GM19035 (cell line): ENCODE results near the gene DAPK1.

Source experiments
- ATAC-seq: cut with Tn5 transposase; IDR thresholded peaks from one replicate; pipeline ENCODE4 v1.9.1; 2021; ENCODE audit not compliant: unreplicated experiment

Gene DAPK1

DNA sequence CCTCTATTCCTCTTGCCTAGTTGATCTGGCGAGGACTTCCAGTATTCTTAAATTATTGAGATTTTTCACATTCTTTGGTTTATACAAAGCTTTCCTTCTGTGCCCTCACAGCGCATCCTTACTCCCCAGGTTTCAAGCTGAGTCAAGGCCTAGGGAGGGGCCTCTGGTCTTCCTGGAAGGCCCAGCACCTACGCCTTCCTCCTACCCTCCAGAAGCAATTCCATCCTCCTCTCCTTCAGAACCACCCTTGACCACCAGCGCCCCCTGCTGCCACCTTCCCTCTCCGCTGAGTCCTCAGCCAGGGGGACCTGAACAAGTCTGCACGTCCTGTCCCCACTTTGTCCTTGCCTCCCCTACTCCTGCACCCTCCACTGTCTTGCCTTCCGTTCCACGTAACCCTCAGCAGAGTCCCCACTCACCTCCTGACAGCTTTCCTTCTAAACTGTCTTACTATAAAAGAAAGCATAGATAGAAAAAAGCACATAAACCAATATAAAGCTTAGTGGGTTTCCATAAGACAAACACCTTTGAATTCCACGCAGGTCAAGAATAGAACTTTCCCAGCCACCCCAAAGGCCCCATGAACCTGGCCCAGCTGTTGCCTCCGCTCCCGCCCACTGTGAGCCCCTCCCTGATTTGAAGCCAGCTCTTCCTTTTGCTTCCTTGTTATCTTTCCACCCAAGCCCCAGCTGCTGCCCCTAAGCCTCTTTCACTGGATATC lies 165.3 kb downstream of the DAPK1 start:
- ATAC-seq: no peak

DNA sequence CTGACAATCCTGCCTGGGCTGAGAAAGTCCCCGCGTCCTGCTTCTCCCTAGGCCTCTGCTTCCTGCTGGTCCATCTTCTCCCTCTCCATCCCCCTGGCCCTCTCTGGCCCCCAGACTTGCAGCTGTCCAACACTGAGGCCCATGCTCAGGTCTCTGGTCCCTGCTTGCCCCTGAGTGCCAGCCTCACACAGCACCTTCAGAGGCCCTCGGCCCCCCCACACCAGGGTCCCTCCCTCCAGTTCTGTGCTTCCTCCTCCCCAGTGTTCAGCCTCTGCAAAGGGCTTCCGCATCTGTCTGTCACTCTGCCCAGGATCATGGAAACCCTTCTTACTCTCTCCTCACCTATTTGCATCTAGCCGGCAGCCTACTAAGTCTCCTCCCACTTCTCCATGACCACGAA lies 165.9 kb downstream of the DAPK1 start:
- ATAC-seq: no peak

DNA sequence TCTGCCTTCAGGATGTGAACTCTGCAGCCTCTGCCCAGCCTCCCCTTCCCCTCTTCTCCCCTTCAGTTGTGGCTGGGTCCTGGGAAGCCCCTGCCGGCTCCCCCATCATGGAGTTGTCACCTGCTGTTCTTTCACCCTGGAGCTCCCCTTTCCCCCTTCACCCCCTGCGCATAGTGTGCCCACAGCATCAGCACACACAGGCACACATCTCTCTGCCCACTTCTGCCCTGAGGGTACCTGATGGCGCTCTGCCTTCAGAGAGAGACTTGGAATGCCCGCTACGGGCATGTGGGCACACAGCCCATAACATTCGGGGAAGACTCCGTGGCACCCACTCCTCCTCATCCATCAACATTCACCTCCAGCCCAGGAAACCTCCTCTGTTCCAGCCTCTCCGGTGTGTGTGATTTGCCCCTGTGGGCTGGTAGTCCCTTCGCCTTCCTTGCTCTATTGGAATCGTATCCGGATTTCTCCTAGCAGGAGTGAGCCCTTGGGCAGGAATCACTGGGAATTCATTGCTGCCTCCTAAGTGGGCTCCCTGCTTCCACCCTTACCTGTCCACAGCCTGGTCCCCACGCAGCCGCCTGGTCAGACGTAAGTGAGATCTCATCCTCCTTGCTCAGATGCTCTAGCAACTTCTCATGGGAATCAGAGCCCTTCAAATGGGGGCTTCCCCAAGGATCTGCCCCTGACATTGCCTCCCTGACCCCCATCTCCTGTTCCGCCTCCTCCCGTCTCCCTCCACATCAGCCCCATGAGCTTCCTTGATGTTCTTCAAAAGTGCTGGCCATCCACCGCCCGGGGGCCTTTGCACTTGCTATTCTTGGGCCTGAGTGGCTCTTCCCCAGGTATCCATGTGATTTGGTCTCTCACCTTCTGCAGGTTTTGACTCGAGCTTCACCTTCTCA lies 166.7 kb downstream of the DAPK1 start:
- no peak for ATAC-seq

DNA sequence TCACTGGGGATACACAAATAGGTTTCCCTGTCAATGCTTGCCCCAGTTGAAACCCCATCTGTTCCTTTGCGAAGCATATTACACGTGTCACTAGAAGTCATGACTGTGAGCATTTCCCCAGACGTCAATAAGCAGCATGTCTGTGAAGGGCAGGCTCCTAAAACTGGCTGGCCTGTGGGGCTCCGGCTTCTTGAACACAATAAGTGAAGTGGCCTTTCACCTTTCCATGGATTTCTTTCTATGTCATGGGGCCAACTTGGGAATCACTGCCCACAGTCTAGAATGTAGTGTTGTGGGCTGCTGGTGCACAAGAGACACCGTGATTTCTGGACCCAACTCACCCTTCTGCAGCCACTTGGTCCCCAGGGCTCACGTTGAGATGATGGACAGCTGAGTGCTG lies 167.8 kb downstream of the DAPK1 start:
- ATAC-seq: no peak

DNA sequence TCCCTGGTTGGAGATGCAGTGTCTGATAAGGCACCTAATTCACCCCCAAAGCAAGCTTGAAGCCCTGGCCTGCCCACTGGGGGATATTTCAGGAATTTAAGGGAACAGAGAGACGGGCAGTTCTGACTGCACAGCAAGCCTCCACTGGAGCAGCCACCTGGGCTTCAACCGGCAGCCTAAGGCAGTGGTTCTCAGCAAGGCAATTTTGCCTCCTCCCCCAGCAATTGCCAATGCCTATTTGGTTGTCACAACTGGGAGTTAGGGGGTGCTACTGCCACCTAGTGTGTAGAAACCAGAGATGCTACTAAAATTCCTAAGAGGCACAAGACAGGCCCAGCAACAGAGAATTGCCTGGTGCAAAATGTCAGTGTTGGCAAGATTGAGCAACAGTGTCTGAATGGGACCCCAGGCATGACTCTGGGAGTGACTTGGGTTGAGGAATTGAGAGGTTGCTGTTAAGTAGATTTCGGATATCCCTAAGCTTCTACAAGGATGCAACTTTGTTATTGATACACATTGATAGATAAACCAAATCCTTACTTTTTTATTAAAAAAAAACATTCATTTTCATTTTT lies 169.6 kb downstream of the DAPK1 start:
- no peak for ATAC-seq

DNA sequence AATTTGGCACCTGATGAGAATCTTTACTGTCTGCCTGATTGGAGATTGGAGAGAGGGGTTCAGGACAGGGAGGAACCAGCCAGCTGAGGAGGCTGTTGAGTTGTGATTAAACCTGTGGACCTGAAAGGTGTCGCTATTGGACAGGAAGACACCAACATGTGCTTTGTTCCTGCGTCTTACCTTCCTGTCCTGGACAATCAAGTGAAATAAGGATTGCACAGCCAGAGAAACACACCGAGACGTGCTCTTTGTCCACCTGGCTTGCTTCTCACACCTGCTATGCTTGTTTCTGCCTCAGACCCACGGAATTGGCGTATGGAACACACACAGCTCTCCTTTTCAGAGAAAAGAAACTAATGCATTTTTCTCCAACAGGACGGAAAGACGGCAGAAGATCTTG lies 170.6 kb downstream of the DAPK1 start:
- no peak for ATAC-seq

DNA sequence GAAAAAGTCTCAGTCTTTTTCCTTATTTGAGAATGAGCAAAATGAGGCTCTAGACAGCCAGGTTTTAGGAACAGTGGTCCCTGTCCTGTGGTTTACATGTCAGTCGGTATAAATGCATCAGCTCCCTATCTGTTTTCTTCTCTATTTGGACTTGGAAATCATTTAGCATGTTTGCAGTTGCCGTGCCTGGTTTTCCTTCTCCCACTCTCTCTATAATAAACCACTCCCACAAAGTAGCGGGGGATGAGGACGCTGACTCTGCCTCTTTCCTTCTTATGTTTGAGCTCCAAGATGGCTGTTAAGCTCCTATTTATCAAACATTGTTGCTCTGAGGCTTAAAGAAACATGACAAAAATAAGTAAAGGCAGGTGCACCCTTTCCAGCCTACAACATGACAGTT lies 171.1 kb downstream of the DAPK1 start:
- no peak for ATAC-seq

DNA sequence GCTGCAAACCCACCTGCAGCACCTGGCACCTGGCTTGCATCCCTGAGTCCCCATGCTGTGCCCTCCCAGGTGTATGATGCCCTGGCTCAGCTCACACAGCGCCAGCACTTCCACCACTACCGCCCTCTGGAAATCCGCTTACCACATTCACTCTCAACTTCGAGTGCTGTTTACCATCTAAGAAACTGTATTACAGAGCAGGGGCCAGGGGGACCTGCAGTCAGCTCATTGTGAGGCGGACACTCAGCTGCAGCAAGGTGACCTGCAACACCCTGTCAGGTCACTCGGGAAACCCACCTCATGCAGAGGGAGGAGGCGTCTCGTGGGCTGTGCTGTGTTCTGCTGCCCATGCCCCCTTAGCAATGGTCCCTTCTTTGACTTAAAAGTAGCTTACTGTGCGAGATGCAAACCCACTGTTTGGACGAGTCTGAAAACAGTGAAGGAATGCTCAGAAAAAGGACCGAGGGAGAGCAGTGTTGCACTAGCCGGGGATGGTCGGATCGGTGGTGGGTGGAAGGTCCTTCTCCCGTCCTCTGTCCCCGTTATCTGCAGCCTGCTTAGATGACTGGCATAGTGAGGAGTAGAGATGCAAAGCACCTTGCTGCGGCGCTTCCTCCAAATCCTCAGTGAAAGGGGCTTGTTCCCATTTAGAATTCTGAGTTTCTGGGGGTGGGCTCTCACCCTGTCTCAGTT lies 173.1 kb downstream of the DAPK1 start:
- ATAC-seq: no peak

DNA sequence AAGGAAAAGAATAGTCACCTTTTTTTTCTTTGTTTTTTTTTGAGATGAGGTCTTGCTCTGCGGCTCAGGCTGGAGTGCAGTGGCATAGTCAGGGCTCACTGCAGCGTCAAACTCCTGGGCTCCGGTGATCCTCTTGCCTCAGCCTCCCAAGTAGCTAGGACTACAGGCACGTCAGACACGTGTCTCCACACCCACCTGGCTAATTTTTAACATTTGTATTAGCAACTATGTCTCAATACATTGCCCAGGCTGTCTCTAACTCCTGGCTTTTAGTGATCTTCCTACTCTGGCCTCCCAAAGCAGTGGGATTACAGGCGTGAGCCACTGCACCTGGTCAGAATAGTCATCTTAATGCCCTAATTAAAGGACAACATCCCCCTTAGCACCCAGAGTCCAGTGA lies 173.8 kb downstream of the DAPK1 start:
- ATAC-seq: no peak

DNA sequence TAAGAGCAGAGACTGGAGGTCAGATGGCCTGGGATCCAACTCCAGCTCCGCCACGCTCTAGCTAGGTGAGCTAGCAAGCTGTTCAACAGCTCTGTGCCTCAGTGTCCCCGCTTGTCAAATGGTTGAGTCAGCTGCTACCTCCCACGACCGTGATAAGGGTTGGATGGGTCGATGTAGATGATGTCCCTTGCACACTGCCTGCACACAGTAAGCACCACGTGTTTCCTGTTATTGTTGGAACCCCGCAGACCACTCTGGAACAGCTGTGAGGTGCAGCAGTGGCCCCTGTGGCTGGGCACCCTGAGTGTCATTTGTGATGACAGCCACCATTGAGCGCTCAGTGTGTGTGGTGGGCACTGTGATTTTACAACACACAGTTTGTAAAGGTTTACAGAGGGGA lies 174.3 kb downstream of the DAPK1 start:
- ATAC-seq: no peak

DNA sequence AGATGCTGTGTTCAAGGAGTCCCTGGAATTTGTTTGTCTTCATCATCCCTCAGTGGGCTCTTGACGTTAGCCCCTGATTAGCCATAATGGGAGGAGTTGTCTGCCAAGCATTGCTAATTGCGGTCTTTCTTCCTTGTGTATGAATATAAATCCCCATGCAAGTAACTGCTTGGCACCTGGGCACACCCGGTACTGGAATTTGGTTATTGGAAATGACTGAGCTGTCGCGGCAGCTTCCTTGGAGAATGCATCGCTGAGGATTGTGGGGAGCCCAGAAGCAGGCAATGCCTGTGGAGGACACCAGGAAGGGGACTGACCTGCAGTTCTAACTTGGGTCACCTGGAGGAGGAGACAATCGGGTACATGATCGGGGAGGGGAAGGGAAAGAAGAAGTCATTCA lies 174.9 kb downstream of the DAPK1 start:
- ATAC-seq: no peak

DNA sequence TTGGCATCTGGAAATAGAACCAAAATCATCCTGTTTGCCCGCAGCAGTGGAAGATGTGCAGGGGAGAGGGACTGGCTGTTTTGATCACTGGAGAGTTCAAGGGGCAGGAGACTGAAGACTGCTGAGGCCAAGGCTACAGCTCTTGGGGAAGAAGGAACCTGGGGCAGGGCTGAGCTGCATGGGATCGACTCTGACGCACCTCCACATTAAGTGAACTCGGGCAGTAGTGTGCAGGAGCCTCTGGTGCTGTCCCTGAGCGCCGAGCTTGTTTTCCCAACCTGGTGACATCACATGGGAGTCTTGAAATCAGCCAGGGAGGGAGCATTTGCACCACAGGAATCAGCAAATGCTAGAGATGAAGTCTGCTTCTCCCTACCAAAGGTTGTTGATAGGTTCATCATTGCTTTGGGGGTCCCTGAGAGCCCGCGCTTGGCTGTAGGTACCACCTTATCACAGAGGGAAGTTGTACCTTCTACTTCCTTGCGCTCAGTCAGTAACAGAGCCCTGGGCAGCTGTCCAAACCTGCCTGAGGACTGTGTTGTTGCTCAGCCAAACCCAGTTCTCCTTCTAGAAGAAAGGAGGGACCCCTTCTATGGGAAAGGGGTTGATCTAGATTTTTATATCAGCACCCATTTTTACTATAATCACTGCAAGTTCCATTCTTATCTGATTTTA lies 175.9 kb downstream of the DAPK1 start:
- ATAC-seq: no peak

DNA sequence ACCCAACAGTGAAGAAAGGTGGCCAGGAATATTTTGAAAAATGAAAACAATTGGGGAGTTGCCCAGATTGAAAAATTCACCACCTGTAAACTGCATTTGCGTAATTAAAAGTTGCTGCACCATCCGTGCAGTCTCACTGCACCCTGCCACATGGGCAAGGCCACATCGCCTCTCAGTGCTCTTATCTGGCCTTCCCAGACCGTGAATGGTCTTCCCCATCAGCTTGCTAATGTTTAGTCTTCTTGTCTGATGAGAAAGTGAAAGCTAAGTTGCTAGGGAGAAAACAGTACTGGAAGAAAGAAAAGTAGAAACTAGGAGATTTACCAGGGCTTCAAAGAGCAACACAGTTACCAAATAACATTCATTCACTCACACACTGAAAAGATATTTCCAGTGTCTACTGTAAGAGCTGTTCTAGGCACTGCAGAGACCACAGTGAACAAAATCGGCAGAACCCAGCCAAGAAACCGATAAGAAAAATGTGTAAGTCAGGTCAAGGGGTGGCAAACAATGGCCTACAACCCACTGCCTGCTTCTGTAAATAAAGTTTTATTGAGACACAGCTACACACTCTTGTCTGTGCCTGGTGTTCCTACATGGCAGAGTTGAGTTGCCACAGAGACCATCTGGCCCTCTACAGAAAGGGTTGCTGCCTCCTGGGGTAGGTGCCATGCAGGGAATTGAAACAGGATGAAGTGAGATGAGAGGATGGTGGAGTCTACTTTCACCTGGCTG lies 177.1 kb downstream of the DAPK1 start:
- no peak for ATAC-seq

DNA sequence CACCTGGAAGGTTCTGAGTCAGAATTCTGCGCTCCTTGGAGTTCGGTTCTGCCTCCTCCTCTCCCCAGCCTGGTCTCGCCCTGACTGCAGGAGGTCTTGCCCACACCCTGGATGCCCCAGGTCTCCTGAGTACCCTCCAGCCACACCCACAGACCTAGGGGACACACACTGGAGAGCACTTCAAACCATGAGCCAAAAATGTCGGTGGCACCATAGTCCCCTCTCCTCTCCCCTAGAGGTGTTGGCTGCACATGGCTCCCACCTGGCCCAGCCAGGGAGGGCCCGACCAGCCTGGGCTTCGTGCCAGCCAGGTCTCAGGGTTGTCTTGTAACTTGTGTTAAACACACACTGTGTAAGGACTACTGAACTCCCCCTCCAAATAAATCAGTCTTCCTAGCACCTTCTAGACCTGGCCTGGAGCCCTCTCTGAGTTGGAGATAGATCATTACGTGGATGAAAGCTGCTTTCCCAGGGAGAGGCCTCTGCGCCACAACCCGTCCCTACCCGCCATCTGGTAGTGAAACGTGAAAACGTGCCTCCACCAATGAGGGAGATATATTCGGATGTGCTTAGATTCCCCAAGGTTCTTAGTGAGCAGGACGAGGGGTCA lies 178.3 kb downstream of the DAPK1 start:
- no peak for ATAC-seq

DNA sequence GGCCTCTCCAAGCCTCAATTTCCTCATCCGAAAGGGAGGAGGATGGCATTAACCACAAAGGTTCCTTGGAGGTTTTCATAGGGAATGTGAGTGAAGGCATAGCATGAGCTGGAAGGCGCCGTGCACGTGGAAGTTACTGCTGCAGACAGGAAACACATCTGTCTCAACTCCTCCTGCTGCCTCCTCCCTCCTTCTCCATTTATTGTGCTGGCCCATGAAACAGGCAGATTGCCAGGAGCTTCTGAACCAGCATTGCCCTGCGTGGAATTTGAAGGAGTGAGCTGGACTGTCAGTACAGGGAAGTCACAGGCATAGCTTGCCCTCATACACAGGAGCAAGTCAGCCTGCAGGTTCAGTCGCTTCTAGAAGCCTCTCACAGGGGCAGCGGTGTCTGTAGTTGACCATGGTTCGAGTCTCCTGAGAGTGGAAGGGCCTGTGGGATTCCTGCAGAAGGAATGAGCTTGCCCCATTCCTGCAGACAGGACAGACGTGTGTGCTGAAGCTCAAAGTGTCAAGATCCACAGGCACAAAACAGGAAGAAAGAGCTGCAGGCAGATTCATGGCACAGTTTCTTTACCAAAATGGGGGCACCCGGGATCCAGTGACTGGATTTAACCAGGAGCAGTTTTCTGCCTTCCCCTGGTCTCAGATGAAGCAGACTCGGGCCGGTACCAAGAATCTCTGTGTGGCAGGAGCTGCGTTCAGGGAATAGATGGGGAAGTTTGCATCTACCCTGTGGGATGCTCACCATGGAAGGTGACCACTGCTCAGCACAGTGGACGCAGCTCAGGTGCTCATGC lies 179.5 kb downstream of the DAPK1 start:
- no peak for ATAC-seq

DNA sequence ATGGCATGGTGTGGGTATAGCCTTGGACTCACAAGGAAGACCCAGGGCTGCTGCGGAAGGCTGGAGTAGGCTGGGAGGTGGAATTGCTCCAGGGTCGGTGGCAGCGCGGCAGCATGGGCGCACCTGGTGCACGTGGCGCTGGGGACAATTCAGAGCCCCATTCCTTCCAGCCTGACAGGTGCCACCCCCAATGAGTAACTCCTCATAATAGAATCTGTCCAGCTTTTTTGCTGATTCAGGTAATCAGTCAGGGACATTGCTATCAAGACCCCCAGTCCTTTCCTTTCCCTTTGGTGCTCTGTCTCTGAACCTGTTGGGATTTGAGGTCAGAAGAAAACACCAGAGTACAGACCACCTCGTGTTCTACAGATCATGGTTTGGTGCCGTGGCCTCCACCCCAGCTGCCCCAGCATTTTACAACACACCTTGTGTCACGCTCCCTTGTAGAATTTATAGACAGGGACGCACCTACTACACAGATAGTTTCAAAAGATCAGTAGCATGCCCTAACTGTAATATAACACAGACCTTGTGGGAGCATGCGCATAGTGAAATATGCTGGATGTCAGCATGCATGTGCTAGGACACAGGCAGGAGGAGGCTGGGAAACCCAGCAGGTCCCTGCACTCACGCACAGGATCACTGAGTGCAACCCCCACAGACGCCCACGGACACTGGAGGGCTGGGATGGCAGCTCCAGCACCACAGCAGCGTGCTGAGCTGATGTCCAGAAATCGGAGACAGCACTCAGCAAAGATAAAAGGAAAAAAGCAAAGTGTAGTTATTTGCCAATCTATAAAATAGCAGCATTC lies 180.3 kb downstream of the DAPK1 start:
- ATAC-seq: no peak

DNA sequence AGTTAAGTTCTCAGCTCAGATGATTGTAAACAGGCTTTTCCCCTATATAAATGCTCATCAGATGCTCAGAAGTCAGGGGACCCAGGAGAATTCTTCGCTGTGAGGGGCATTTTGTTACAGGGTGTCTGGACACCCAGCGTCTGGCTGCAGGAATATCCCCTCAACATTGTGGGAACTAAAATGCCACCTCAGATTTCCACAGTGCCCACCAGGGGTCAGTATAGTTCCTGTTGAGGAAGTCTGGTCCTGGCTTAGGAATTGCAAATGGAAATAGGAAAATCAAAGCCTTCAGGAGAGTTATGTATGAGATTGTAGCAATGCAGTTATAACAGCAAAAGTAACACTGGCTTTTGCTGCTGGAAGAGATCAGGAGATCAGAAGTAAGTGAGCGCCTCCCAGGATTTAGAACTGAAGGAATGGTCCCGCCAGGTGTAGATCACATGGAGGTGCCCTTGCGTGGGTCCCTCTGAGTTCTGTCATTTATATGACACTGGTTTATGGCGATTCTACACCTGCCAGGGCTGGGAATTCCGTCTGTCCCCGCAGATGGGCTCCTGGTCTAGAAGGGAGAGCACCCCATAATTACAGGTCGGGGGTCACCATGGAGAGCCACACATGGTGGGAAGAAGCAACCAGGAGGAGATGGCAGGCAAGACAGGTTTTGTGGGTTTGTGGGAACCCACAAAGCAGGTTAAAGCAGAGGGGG lies 181.1 kb downstream of the DAPK1 start:
- no peak for ATAC-seq
